ENCODE results near the gene ARHGAP6.
"Not testable (repeated sequence)": the region's sequence is repeated elsewhere in the genome, so short reads cannot be mapped to it uniquely, and the experiment has no call there.

The ARHGAP6 gene

GRCh38 chrX:11519234-11519633, 146.5 kb downstream of the ARHGAP6 start:
- not testable (repeated sequence) for DNase-seq

GRCh38 chrX:11509786-11510185, 155.9 kb downstream of the ARHGAP6 start:
- DNase-seq, result no peak

- no peak for DNase-seq
These were observed 161.5 kb downstream of the ARHGAP6 start for GRCh38 chrX:11504234-11504633.

GRCh38 chrX:11499076-11500044, 166.4 kb downstream of the ARHGAP6 start:
- DNase-seq, result no peak

- DNase-seq, result not testable (repeated sequence)
These were observed 174.3 kb downstream of the ARHGAP6 start for GRCh38 chrX:11491375-11491774.

GRCh38 chrX:11484290-11484689, 181.4 kb downstream of the ARHGAP6 start:
- DNase-seq, result no peak

- DNase-seq, result no peak
These were observed 184.7 kb downstream of the ARHGAP6 start for GRCh38 chrX:11481035-11481434.

GRCh38 chrX:11480626-11481025, 185.1 kb downstream of the ARHGAP6 start:
- DNase-seq, result no peak

GRCh38 chrX:11478911-11479310, 186.8 kb downstream of the ARHGAP6 start:
- DNase-seq, result no peak

GRCh38 chrX:11478026-11478425, 187.7 kb downstream of the ARHGAP6 start:
- no peak for DNase-seq

- no peak for DNase-seq
These were observed 191.1 kb downstream of the ARHGAP6 start for GRCh38 chrX:11474576-11474975.

- no peak for DNase-seq
These were observed 191.7 kb downstream of the ARHGAP6 start for GRCh38 chrX:11474021-11474420.

- no peak for DNase-seq
These were observed 192.8 kb downstream of the ARHGAP6 start for GRCh38 chrX:11472879-11473278.

- DNase-seq, result no peak
These were observed 193.3 kb downstream of the ARHGAP6 start for GRCh38 chrX:11472381-11472780.

GRCh38 chrX:11470250-11470974, 195.3 kb downstream of the ARHGAP6 start:
- no peak for DNase-seq

- no peak for DNase-seq
These were observed 199.9 kb downstream of the ARHGAP6 start for GRCh38 chrX:11465648-11466411.

- DNase-seq, result no peak
These were observed 200.8 kb downstream of the ARHGAP6 start for GRCh38 chrX:11464836-11465463.

GRCh38 chrX:11464380-11464779, 201.3 kb downstream of the ARHGAP6 start:
- no peak for DNase-seq

GRCh38 chrX:11462648-11463047, 203.1 kb downstream of the ARHGAP6 start:
- DNase-seq, result no peak

GRCh38 chrX:11462136-11462535, 203.6 kb downstream of the ARHGAP6 start:
- no peak for DNase-seq

- no peak for DNase-seq
These were observed 204.3 kb downstream of the ARHGAP6 start for GRCh38 chrX:11461201-11462001.

GRCh38 chrX:11460347-11460746, 205.4 kb downstream of the ARHGAP6 start:
- no peak for DNase-seq

All from NCI-H2107 (cell line).